HG03520 (cell line): ENCODE data around the gene RAB11B.
A peak's percentile ranks its signal among the peaks of the same experiment; 100 is the strongest.
"Not testable (repeated sequence)": the region's sequence is repeated elsewhere in the genome, so short reads cannot be mapped to it uniquely, and the experiment has no call there.

Experiments used
- ATAC-seq: cut with Tn5 transposase; IDR thresholded peaks from one replicate; pipeline ENCODE4 v1.9.1; 2021; ENCODE audit warnings: mild to moderate bottlenecking, moderate library complexity; ENCODE audit not compliant: unreplicated experiment

The RAB11B gene

DNA sequence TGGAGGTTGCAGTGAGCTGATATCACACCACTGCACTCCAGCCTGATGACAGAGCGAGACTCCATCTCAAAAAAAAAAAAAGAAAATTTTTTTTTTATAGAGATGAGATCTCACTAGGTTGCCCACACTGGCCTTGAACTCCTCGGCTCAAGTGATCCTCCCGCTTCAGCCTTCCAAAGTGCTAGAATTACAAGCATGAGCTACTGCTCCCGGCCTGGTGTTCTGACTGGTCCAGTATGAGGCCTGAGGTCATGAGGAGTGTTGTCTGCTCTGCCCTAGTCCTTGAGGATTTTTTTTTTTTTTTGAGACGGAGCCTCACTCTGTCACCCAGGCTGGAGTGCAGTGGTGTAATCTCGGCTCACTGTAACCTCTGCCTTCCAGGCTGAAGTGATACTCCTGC is 35.2 kb downstream of the RAB11B start:
- not testable (repeated sequence) for ATAC-seq

GRCh38 chr19:8426283-8426682 is 36.1 kb downstream of the RAB11B start:
- ATAC-seq = no peak

- ATAC-seq = no peak
Measured at GRCh38 chr19:8429044-8429443, 38.9 kb downstream of the RAB11B start.

- ATAC-seq = no peak
Measured at GRCh38 chr19:8429826-8430225, 39.7 kb downstream of the RAB11B start.

DNA sequence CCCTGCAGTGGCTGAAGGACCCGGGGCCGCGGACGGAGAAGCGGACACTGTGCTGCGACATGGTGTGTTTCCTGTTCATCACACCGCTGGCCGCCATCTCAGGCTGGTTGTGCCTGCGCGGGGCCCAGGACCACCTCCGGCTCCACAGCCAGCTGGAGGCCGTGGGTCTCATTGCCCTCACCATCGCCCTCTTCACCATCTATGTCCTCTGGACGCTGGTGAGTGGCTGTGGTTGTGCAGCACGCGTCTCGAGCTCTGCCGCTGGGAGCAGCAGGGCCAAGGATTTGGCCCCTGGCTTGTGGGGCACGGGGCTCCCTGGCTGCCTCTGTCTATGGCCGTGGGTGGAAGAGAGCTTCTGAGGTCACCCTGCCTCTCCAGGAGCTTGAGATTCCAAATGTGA is 40.5 kb downstream of the RAB11B start:
- no peak for ATAC-seq

DNA sequence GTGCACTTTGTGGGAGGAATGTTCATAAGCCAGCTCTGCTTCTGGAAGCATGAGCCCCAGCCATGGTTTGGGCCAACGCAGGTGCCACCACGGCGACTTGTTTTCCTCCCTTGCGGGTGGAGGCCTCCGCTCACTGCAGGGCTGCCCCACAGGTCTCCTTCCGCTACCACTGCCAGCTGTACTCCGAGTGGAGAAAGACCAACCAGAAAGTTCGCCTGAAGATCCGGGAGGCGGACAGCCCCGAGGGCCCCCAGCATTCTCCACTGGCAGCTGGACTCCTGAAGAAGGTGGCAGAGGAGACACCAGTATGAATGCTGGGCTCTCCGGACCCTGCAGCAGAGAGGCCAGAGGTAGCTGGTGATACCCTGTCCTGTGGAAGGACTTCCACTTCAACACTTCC is 48.1 kb downstream of the RAB11B start:
- no peak for ATAC-seq

DNA sequence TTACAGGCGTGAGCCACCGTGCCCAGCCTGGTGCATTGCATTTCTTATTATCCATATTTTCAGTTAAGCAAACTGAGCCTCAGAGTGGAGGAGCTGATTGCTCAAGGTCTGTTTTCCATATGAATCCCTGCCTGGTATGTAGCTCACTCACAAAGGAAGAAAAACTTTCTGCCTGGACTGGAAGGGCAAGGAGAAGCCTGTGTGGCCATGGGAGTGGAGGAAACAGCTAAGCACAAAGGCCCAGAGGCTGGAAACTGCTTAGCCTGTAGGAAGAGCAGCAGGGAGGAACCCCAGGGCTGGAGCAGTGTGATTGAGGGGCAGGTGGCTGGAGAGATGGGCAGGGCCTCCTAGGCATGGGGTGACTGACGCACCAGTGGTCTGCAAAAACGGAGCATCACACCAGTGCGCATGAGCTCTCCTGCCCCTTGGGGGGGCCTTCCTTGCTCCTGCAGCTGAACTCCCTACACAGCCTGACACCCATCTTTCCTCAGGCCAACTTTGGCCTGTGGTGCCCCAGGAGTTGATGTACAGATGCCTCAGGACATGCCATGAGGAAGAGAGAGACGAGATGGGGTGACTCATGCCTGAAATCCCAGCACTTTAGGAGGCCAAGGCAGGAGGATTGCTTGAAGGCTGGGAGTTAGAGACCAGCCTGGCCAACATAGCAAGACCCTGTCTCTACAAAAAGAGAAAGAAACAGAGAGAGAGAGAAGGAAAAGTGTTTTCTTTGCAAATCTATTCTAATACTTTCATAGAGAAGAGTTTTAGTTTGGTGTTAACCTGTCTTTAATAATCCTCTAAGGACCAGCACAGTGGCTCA is 51.8 kb downstream of the RAB11B start:
- no peak for ATAC-seq

DNA sequence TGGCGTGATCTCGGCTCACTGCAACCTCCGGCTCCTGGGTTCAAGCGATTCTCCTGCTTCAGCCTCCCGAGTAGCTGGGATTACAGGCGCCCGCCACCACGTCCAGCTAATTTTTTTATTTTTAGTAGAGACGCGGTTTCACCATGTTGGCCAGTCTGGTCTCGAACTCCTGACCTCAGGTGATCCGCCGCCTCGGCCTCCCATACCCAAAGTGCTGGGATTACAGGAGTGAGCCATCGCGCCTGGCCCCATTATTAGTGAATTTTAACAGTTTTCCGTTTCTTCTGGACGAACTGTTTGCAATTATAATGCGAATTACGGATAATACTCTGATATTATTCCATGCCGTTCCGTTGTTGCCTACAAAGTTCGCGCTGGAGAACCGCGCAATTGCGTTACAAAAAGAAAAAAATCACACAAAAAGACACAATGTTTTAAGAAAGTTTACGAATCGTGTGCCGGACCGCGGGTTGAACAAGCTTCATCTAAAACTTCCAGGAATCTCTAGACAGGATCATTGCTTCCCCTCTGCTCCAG is 54.0 kb downstream of the RAB11B start:
- not testable (repeated sequence) for ATAC-seq

DNA sequence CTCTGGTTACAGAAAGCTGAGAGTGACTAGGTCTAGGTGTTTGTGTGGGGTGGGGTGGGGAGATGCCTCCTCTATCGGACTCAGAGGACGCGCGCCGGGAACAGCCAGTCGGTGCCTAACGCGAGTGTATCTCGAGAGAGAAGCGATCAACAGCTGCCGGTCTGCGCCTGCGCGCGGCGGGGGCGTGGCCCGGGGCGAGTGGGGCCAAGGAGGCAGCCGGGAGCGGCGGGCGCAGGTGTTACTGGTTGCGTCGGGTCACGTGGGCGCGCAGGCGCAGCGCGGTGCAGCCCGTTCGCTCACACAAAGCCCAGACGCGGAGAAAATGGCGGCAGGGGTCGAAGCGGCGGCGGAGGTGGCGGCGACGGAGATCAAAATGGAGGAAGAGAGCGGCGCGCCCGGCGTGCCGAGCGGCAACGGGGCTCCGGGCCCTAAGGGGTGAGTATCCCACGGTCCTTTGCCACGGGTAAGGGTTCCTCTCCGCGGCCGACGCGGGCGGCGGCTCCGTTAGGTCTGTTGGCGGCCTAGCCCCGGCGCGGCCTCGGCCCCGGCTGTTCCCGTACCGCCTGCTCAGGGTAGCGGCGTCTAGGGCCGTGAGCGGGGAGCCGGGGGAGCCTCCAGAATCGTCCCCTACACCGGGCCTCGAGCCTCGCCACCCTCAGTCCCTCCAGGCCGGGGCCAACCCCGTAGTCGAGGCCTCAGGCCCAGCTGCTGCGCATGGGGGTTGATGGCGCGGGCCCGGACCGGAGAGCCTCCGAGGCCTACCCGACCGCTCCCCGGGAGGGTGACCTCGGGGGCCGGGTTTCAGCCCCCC is 54.7 kb downstream of the RAB11B start, which contains the start of gene HNRNPM:
HNRNPM (plus strand) TSS at position 299 of the 811 bp plus-strand sequence; CDS start at position 323, 24 bp downstream.
- ATAC-seq = peak; percentile 81

DNA sequence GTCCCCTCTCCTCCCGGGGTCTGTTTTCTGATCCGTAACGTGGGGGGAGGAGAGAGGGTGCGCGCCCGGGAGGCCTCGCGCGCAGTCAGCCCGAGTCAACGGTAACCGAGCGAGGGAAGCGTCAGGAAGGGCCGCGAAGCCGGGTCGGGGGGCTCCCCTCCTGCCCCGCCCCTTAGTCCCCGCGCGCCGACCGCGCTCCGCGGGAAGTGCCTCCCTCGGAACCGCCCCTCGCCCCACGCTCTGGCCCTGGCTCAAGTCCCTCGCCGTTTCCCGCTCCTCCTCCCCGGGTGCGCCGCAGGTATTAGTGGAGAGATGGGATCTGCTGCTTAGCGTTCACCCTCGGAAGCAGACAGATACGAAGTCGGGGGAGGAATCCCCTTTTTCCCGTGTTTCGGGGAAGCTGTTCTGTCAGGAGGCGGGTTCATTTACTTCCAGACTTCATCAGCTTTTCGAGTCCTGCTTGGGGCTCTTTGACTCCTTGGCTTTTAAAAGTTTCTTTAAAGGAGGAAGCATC is 55.4 kb downstream of the RAB11B start:
- peak; percentile 12 for ATAC-seq

DNA sequence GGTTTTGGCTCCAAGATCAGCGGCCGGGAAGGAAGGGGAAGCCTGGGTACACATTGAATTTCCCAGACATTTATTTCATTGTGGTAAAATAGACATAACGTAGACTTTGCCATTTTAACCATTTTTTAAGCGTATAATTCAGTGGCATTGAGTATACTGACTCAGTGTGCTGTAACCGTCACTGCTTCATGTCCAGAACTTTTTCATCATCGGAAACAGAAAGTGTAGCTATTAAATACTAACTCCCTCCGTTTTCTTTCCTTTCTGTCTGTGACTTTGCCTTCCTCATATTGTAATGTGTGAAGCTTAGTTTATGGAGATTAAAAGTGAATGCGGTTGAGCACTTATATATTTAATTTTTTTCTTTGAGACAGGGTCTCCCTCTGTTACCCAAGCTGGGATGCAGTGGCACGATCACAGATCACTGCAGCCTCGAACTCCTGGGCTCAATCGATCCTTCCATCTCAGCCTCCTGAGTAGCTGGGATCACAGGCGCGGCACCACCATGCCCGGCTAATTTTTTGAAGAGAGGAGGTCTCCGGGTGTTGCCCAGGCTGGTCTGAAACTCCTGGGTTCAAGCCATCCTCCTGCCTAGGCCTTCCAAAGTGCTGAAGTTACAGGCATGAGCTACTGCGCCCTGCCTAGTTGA is 56.0 kb downstream of the RAB11B start:
- no peak for ATAC-seq

DNA sequence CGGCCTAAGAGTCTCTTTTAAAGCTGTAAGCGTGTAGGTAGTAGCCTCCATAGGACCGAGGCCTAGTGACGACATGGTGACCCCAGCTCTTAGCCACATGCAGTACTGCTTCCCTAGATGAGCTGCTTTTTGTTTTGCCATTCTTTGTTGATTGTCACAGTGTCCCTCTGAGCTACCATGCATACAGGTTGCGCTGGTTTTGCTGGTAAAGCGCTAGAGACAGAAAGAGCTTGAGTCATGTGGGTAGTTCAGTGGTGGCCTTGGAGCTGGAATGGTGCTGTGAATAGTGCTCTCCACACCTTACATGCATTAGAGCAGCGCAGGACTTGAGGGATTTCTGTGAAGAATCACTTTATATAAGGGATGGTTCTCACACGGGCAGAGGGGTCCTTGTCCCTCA is 59.7 kb downstream of the RAB11B start:
- no peak for ATAC-seq

GRCh38 chr19:8451377-8451776 is 61.2 kb downstream of the RAB11B start:
- ATAC-seq = no peak

DNA sequence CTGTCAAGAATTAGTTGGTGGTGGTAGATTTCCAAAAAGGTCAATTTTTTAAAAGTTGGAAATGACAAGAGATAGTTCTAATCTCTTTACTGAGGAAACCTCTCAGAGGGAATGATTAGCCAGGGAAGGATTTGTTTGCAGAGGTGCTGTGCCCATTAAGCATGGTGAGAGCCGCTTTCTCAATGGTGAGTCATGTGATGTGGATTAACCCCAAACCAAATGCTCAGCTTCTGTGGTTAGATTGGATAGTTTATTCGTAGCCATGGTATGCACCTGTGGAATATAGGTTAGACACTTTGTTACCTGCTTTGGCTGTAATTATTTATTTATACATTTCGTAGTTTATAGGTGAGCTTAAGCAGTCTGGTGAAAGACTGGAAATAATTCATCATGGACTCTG is 61.7 kb downstream of the RAB11B start:
- no peak for ATAC-seq

- no peak for ATAC-seq
Measured at GRCh38 chr19:8452446-8453123, 62.4 kb downstream of the RAB11B start.

DNA sequence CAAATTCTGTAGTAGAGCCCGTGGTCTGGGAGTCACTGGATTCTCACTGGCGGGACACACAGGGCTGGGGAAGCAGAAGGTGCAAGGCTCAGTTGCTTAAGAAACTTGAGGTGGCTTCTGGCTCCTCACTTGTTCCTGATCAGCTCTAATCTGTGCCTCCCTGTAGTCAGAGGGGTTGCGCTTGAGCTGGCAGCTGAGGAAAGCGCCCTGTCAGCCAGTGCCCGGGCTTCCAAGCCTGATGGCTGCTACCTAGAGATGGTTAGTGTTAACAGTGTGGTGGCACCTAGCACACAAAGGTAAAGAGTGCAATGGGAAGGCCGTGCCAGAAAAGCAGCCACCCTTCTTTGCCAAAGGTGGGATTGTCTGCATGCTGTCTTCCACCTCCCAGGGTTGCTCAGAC is 63.5 kb downstream of the RAB11B start:
- ATAC-seq = no peak
